LNCaP clone FGC (cell line): ENCODE data around the gene ATP10D.

Experiments used
- DNase-seq: peaks from one replicate; pipeline ENCODE4 v3.0.0-alpha.2; 2011; ENCODE audit warnings: low read depth
- H3K4me3 ChIP-seq: 2 replicates; pipeline ENCODE4 v1.5.1; 2011; ENCODE audit warnings: mild to moderate bottlenecking, low read depth, low read length, control low read depth
- TF ChIP-seq, protein P1 (sequence below): IDR thresholded peaks from 2 replicates; pipeline ENCODE4 v1.5.1; 2012; ENCODE audit warnings: mild to moderate bottlenecking; ENCODE audit not compliant: control insufficient read depth, insufficient read depth; ENCODE audit errors: extremely low read depth

Gene ATP10D

DNA sequence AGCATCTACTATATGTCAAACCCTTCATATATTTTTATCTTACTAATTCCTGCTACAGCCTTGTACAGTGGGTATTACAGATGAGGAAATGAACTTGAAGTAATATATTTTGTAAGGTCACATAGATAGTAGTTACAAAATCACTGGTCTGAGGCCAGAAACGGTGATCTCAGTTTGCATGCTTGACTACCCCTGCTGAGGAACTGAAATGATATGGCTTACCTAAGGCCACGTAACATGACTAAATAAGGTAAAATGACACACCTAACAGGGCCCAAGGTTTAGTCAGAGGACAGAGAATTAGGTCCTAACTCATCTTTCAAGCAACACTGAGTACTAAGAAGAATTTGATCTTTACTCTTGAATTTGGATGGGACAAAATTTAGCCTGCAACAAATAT lies 20.1 kb upstream of the ATP10D start:
- no peak for DNase-seq
- no peak overlapping the region for H3K4me3 ChIP-seq
- TF ChIP-seq, protein P1, sequence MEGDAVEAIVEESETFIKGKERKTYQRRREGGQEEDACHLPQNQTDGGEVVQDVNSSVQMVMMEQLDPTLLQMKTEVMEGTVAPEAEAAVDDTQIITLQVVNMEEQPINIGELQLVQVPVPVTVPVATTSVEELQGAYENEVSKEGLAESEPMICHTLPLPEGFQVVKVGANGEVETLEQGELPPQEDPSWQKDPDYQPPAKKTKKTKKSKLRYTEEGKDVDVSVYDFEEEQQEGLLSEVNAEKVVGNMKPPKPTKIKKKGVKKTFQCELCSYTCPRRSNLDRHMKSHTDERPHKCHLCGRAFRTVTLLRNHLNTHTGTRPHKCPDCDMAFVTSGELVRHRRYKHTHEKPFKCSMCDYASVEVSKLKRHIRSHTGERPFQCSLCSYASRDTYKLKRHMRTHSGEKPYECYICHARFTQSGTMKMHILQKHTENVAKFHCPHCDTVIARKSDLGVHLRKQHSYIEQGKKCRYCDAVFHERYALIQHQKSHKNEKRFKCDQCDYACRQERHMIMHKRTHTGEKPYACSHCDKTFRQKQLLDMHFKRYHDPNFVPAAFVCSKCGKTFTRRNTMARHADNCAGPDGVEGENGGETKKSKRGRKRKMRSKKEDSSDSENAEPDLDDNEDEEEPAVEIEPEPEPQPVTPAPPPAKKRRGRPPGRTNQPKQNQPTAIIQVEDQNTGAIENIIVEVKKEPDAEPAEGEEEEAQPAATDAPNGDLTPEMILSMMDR = no peak

DNA sequence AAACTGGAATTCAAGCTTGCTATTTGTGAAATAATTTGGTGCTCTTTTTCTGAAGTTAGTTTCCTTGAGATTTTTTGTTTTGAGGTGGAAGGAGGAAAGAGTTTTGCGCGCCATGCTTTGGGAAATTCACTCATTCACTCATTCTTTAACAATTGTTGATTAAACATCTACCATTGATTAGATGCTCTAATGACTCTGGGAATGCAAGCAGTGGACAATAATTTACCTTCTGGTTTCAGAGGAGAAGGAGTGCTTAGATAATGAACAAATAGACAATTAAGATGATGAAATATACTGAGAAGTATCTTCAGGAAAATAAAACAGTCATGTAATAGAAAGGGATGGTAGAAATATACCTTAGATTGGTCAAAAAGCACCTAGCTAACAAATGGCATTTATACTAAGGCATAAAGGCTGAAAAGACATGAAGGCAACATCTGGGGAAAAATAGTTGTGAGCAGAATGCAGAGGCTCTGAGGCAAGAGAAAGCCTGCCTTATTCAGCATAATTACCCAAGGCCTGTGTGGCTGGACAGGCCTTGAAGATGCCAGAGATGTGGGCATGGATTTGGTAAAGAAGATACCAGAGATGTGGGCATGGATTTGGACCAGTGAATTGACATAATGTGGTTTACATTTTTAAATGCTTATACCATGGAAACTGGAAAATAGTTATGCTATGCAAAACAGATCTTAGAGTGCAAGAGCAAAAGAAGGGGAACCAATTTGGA lies 18.9 kb upstream of the ATP10D start:
- TF ChIP-seq, protein P1 = no peak
- H3K4me3 ChIP-seq = no peak overlapping the region
- DNase-seq = no peak

DNA sequence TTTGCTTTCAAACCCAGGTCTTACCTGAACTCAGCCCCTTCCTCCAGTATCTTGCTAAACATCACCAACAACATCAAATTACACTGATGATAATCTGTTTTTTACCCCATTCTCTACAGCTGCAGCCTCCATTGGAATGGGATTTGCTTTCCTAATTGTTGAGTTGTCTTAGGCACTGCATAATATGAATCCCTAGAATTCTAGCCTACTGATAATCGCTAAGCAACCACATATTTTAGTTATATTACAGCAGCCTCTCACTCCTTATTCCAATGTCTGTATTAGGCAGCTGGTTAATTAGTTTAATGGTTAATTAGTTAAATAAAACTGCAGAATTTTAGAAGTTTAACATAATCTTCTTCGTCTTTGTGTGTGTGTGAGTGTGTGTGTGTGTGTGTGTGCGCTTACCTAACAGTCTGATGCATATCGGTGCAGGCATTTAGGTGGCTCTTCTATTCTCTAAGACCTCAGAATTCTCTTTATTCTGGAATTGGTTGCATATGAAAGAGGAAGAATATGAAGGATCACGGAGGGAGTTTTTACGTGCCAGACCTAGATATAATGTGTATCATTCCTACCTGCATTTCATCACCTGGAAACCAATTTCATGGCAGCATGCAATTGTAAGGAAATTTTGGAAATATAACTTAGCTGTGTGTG lies 16.2 kb upstream of the ATP10D start:
- DNase-seq = no peak
- TF ChIP-seq, protein P1 = no peak

DNA sequence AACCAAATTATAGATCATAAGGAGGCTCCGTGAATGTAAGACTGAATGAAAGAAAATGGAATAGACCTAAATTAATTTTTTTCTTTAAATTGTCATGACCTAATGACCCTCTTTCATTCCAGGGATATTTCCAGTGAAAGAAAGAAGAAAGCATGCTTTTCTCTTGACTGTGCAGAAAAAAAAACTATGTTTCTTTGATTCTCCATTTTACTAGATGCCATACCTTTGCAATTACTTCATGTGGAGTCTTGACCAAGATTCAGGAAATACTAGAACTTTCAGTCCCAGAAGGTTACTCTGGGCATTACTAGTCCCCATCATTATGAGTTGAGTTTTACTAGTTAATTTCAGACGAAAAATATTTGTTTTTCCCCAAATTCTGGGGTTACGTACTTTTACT lies 15.1 kb upstream of the ATP10D start:
- no peak for DNase-seq
- H3K4me3 ChIP-seq = no peak overlapping the region
- TF ChIP-seq, protein P1 = no peak

More for the DNA sequence above, 16.2 kb upstream of the ATP10D start:
- no peak overlapping the region for H3K4me3 ChIP-seq

DNA sequence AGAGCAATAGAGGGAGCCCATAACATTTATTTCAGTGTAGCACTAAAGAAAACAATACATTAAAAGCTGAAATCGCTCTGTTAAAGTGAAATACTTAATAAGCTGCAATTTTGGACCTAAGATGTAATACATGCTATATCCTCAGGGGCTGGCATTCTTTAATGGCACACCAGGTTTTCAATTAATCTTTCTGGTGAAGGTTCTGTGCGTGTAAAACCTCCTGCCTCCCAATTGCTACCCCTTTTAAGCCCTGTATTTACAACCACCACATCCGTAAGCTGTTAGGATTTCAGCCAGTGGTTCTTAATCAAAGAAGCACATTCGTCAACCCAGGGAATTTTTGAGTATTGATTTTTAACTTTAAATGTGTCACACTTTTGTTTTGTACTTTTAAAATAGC lies 14.0 kb upstream of the ATP10D start:
- H3K4me3 ChIP-seq = no peak overlapping the region
- no peak for DNase-seq
- TF ChIP-seq, protein P1 = no peak

DNA sequence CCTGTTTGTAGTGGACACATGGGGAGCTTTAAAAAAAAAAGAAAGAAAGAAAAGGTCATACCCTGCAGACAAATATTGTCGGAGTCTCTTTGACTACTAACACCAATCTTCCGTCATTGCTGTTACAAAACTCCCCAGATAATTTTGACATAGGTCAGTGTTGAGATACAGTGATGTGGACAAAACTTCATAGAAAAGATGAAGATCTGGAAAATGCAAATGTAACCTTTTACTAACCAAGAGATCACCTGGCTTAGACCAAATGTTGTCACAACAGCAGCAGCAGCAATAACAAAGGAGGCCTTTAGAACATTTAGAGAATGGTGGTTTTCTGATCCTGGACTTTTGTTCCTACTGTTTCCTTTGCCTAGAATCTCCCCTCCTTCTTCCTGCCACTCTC lies 13.5 kb upstream of the ATP10D start:
- H3K4me3 ChIP-seq = no peak overlapping the region
- TF ChIP-seq, protein P1 = no peak
- DNase-seq = no peak
